ENCODE results near the gene SETD3.

Gene SETD3

DNA sequence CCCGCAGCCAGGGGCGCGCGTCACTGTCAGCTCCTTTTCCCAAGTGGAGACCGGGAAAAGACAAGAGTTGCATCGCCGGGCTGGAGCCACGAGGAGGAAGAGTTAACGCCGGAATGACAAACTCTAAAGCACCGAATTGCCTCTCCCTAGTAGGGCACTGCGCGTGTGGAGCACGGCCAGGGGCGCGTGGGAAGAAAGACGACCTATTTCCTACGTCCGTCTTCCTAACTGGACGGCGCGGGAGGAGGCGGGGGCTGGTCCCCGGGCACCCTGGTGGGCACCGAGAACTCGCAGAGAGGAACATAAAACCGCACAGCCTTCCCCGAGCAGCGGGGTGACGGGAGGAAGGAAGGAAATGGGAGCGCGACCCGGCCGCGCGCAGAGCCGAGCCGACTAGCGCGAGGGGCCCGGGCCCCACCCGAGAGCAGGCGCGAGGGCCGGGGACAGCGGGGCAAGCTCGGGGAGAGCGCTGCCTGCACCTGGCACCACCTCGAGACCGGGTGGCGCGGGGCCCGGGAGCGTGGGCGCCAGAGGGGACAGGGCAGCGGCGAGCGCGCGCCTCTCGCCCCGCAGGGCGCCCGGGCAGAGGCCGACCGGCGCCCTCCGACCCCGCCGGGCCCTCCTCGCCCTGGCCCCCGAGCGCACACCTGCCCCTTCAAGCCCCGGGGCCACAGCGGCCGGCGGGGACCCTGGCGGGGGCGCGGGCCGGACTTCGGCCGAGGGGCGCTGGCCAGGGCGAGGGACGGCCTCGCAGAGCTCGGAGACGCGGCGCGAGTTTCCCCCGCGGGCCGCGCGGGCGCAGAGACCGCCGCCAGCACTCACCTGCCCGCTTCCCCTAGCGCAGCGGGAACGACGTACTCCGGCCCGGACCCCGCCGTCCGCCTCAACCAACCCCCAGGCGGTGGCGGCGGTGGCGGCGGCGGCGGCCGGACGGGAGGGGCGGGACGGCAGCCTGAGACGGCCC, at the start of gene SETD3:
SETD3 (minus strand) TSS at position 954 of the 964 bp plus-strand sequence. CDS start 15,054 bp downstream, outside the sequence.
- DNase-seq (ENCODE audit: low spot score): peak; percentile 64
- in situ Hi-C loops (cut with MboI; ENCODE audit: low sequenced_read_pairs, unreplicated experiment): no loop called here
- TF ChIP-seq, protein P1, sequence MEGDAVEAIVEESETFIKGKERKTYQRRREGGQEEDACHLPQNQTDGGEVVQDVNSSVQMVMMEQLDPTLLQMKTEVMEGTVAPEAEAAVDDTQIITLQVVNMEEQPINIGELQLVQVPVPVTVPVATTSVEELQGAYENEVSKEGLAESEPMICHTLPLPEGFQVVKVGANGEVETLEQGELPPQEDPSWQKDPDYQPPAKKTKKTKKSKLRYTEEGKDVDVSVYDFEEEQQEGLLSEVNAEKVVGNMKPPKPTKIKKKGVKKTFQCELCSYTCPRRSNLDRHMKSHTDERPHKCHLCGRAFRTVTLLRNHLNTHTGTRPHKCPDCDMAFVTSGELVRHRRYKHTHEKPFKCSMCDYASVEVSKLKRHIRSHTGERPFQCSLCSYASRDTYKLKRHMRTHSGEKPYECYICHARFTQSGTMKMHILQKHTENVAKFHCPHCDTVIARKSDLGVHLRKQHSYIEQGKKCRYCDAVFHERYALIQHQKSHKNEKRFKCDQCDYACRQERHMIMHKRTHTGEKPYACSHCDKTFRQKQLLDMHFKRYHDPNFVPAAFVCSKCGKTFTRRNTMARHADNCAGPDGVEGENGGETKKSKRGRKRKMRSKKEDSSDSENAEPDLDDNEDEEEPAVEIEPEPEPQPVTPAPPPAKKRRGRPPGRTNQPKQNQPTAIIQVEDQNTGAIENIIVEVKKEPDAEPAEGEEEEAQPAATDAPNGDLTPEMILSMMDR (IDR thresholded peaks at IDR 0.05; ENCODE audit: borderline replicate concordance, control extremely low read depth, extremely low read depth, insufficient read depth, missing control alignments): no peak

DNA sequence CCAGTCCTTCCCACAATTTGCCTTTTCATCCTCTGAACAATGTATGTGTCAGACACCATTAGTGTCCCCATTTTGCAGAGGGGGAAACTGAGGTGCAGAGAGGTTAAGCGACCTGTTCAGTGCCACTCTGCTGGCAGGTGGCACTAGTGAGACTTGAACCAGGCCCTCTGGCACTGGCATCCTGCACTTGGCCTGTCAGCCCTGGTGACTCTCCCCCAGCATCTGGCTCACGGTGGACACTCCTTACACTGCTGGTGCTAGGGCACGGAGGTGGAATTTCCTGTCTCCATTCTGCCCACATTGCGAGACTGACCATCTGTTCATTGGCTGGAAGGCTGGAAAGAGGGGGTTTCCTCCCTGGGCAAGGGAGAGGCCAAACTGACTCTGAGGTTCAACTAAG, 49.2 kb upstream of the SETD3 start:
- no peak for DNase-seq (ENCODE audit: low spot score)
- in situ Hi-C loops (cut with MboI; ENCODE audit: low sequenced_read_pairs, unreplicated experiment): loop anchor here (10.0 kb wide), 2 partner anchors 105 to 355 kb away; no protein-coding TSS in a partner anchor
- TF ChIP-seq, protein P1 (IDR thresholded peaks at IDR 0.05; ENCODE audit: borderline replicate concordance, control extremely low read depth, extremely low read depth, insufficient read depth, missing control alignments): no peak

DNA sequence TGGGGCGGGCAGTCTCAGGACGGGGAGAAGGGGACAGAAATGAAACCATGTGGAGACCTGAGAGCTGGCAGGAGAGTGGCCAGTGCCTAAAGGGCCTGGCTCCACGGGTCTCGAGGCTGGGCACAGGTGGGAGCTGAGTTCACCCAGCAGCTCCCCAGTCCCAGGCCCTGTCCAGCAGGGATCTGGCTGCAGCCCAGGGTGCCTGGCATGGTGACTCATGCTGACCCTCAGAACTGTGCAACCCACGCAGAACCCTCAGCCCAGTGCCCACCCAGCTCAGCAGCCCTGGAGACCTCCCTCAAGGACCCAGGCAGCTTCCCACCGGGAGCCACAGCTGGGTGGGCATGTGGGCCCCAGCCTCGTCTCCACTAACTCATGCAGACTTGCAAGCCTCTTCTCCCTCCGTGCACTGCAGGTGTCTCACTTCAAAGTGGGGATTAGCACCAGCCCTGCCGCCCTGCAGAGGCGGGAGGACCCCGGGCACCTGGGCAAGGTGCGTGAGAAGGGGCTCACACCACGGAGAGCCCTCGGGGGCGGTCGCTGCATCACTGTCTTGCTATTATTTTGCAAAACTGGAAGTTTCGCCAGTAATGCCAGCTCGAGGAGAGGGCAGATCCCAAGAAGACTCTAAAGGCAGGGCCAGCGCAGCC, 46.9 kb upstream of the SETD3 start:
- in situ Hi-C loops (cut with MboI; ENCODE audit: low sequenced_read_pairs, unreplicated experiment): loop anchor here (10.0 kb wide), 2 partner anchors 107 to 357 kb away; no protein-coding TSS in a partner anchor
- TF ChIP-seq, protein P1 (IDR thresholded peaks at IDR 0.05; ENCODE audit: borderline replicate concordance, control extremely low read depth, extremely low read depth, insufficient read depth, missing control alignments): no peak
- DNase-seq (ENCODE audit: low spot score): no peak

DNA sequence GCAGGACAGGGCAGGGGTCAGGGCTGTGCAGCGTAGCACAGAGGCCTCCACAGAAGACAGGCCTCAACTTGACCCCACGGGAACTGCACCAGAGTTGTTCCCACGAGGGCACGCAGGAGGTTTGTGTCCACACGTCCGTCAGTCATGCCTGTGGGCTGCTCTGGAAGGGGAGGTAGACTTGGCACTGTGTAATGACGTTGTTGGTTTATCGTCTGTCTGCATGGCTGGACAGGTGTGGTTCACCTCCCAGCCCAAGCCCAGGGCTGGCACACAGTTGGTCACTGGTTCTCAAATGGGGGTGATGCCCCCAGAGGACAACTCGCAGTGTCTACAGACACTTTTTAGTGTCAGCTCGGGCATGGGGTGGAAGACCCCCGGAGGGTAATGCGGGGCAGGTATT, 46.4 kb upstream of the SETD3 start:
- TF ChIP-seq, protein P1 (IDR thresholded peaks at IDR 0.05; ENCODE audit: borderline replicate concordance, control extremely low read depth, extremely low read depth, insufficient read depth, missing control alignments): no peak
- DNase-seq (ENCODE audit: low spot score): no peak
- in situ Hi-C loops (cut with MboI; ENCODE audit: low sequenced_read_pairs, unreplicated experiment): loop anchor here (10.0 kb wide), 2 partner anchors 108 to 358 kb away; no protein-coding TSS in a partner anchor

DNA sequence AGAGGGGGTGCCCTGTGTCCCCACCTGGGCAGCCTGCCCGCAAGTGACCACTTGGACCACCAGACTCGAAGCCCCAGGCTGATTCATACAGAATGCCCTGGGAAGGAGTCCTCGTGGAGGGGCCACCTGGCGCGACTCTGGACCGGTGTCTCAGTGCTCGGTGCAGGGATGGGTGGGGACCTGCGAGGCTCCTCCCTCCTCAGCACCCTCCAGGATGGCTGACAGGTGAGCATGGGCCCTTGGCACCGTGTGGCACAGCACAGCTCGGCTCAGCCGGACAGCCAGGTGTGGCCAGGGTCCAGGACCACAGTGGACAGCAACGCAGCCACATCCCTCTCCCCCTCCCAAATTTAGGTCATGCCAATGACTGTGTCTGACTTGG, 45.0 kb upstream of the SETD3 start:
- in situ Hi-C loops (cut with MboI; ENCODE audit: low sequenced_read_pairs, unreplicated experiment): loop anchor here (10.0 kb wide), 2 partner anchors 109 to 359 kb away; no protein-coding TSS in a partner anchor
- TF ChIP-seq, protein P1 (IDR thresholded peaks at IDR 0.05; ENCODE audit: borderline replicate concordance, control extremely low read depth, extremely low read depth, insufficient read depth, missing control alignments): no peak

More for the DNA sequence above, 45.0 kb upstream of the SETD3 start:
- no peak for DNase-seq (ENCODE audit: low spot score)

Data from GM13976 (cell line).